Loucy (cell line): Measurements from ENCODE around the gene SLC35F6.

Source experiments
- H2AFZ ChIP-seq: fragments of 200-600 bp; sonication (generic); 2 replicates; pipeline ENCODE4 v1.6.0; 2016; ENCODE audit warnings: antibody characterized with exemption, mild to moderate bottlenecking, low read length, moderate library complexity
- H3F3A ChIP-seq: fragments of 200-600 bp; 2 replicates; pipeline ENCODE4 v1.6.0; 2016; ENCODE audit warnings: antibody characterized with exemption, low read depth, mild to moderate bottlenecking
- H3K27me3 ChIP-seq: fragments of 200-600 bp; sonication (generic); 2 replicates; pipeline ENCODE4 v1.6.1; 2014; ENCODE audit warnings: low read length, mild to moderate bottlenecking; ENCODE audit not compliant: insufficient read depth, poor library complexity, severe bottlenecking
- H3K36me3 ChIP-seq: fragments of 200-600 bp; sonication (generic); 2 replicates; pipeline ENCODE4 v1.6.1; 2016; ENCODE audit warnings: low read length; ENCODE audit not compliant: insufficient read depth
- H3K4me1 ChIP-seq: fragments of 200-600 bp; sonication (generic); 2 replicates; pipeline ENCODE4 v1.5.1; 2014; ENCODE audit warnings: low read length, mild to moderate bottlenecking; ENCODE audit not compliant: insufficient read depth, poor library complexity, severe bottlenecking
- H3K4me2 ChIP-seq: fragments of 200-600 bp; sonication (generic); 2 replicates; pipeline ENCODE4 v1.6.0; 2014; ENCODE audit warnings: antibody characterized with exemption, low read length, low read depth, mild to moderate bottlenecking; ENCODE audit not compliant: poor library complexity, severe bottlenecking
- H3K4me3 ChIP-seq: fragments of 200-600 bp; sonication (generic); 2 replicates; pipeline ENCODE4 v1.5.1; 2014; ENCODE audit warnings: low read length, mild to moderate bottlenecking, mixed read lengths; ENCODE audit not compliant: poor library complexity, severe bottlenecking
- H3K79me2 ChIP-seq: fragments of 200-600 bp; sonication (generic); 2 replicates; pipeline ENCODE4 v1.6.1; 2014; ENCODE audit warnings: low read length; ENCODE audit not compliant: insufficient read depth
- H3K9ac ChIP-seq: fragments of 200-600 bp; sonication (generic); 2 replicates; pipeline ENCODE4 v1.6.0; 2014; ENCODE audit warnings: mild to moderate bottlenecking, low read depth, low read length, moderate library complexity; ENCODE audit not compliant: poor library complexity, severe bottlenecking
- H3K9me2 ChIP-seq: fragments of 200-600 bp; sonication (generic); replicated peaks from 2 replicates; pipeline ENCODE4 v1.6.1; 2016; ENCODE audit warnings: low read depth, low read length, mixed read lengths
- H3K9me3 ChIP-seq: fragments of 200-600 bp; sonication (generic); 2 replicates; pipeline ENCODE4 v1.6.1; 2014; ENCODE audit warnings: mild to moderate bottlenecking, antibody characterized with exemption, low read length, low read depth; ENCODE audit not compliant: insufficient read depth
- H4K20me1 ChIP-seq: fragments of 200-600 bp; sonication (generic); 2 replicates; pipeline ENCODE4 v1.6.0; 2014; ENCODE audit warnings: antibody characterized with exemption, low read length, mild to moderate bottlenecking; ENCODE audit not compliant: insufficient read depth, poor library complexity, severe bottlenecking
- EZH2phosphoT487 ChIP-seq: fragments of 200-600 bp; IDR thresholded peaks from 2 replicates; pipeline ENCODE4 v1.6.1; 2018; ENCODE audit warnings: antibody characterized with exemption, mild to moderate bottlenecking, moderate library complexity, borderline replicate concordance
- TF ChIP-seq, protein P1 (sequence below): fragments of 200-600 bp; sonication (generic); conservative IDR thresholded peaks from 2 replicates; pipeline ENCODE4 v1.5.1; 2014; ENCODE audit warnings: mild to moderate bottlenecking, antibody characterized with exemption, low read length

SLC35F6 gene

DNA sequence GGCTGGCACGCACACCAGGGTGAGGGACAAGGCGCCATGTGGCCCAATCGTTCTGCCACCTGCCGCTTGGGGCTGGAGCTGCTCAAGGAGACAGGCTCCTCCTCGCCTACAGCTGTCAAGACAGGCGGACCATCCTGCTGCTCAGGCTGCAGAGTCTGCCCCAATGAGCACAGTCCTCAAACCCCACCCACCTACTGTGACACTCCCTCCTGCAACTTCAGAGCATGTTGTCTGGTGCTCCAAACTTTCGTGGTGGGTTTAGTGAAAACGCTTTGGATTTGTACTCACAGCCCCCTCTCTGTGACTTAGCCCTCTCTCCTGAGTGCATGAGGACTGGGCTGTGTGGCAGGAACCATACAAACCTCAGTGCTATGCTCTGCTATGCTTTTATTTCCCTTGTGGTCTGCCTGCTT, 23.2 kb upstream of the SLC35F6 start:
- peak overlapping the region; percentile 22 for H3K4me3 ChIP-seq
- TF ChIP-seq EZH2phosphoT487: no peak
- TF ChIP-seq, protein P1, sequence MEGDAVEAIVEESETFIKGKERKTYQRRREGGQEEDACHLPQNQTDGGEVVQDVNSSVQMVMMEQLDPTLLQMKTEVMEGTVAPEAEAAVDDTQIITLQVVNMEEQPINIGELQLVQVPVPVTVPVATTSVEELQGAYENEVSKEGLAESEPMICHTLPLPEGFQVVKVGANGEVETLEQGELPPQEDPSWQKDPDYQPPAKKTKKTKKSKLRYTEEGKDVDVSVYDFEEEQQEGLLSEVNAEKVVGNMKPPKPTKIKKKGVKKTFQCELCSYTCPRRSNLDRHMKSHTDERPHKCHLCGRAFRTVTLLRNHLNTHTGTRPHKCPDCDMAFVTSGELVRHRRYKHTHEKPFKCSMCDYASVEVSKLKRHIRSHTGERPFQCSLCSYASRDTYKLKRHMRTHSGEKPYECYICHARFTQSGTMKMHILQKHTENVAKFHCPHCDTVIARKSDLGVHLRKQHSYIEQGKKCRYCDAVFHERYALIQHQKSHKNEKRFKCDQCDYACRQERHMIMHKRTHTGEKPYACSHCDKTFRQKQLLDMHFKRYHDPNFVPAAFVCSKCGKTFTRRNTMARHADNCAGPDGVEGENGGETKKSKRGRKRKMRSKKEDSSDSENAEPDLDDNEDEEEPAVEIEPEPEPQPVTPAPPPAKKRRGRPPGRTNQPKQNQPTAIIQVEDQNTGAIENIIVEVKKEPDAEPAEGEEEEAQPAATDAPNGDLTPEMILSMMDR: peak; percentile 59
- no peak overlapping the region for H2AFZ ChIP-seq
- H3K9ac ChIP-seq: no peak overlapping the region
- H3K9me2 ChIP-seq: no peaks in the 10 kb centered on the region
- no peaks in the 10 kb centered on the region for H4K20me1 ChIP-seq
- H3K36me3 ChIP-seq: no peaks in the 10 kb centered on the region
- no peaks in the 10 kb centered on the region for H3K79me2 ChIP-seq
- no peaks in the 10 kb centered on the region for H3K9me3 ChIP-seq
- peaks cover 16% of the 10 kb centered on the region for H3K4me1 ChIP-seq
- no peaks in the 10 kb centered on the region for H3K27me3 ChIP-seq
- peak overlapping the region; percentile 70 for H3K4me2 ChIP-seq
- no peaks in the 10 kb centered on the region for H3F3A ChIP-seq

DNA sequence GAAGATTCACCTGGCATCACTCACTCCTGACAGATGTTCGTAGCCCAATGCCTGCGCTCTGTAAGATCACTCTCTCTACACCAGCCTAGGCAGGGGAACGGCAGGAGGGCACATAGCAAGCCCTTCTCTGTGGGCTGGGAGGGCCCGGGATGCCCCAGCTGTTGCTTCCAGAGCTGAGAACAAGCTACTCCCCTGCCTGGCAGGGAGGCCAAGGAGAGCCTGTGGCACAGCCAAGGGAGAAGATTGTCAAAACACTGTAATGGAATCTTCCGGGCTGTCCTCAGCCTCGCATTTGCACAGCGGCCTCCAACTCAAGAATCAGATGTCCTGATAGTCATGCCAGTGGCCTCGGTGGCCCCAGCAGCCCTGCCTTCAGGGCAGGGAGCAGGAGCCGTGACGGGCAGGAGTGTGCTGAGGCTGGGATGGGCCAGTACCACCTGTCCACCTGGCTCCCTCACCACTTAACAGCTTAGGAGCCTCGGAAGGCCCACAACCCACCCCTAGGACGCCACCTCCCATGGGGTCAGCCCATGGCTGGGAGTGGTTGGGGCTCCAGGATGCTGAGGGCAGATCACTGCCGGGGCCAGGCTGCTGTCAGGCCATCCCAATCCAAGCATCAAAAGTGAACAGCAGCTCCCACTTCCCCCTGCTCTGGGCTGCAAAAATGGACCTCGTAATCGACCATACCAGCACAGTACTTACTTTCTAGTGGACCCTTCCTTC, 21.9 kb upstream of the SLC35F6 start:
- Histone ChIP-seq H3K9ac (no peak overlapping the region), H3K9me2 (no peaks in the 10 kb centered on the region), H3K27me3 (no peaks in the 10 kb centered on the region), H3K4me2 (no peak overlapping the region), H2AFZ (no peak overlapping the region), H3K79me2 (no peaks in the 10 kb centered on the region), H3F3A (no peaks in the 10 kb centered on the region), H3K36me3 (no peaks in the 10 kb centered on the region), H3K4me3 (no peak overlapping the region), H4K20me1 (no peaks in the 10 kb centered on the region), H3K9me3 (no peaks in the 10 kb centered on the region), H3K4me1 (peaks cover 16% of the 10 kb centered on the region)
- TF ChIP-seq, protein P1: no peak
- TF ChIP-seq EZH2phosphoT487: no peak

DNA sequence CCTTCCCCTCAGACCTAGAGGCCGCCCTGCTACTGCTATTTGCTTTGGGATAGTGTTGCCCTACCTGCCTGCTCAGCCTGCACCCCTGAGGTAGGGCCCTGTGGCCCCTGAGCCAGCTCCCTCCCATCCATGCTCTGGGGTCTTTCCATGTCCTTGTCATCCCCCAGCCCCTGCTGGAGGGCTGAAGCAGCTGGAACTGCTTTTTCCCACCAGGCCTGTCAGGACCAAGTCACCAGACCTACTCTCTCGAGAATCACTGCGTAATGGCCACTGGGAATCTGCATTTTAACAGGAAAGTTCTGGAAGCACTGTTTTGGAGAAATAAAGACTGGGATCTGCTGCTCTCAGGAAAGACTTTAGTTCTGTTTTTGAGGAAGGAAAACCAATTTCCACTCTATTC, 20.2 kb upstream of the SLC35F6 start:
- TF ChIP-seq, protein P1: no peak
- no peak for TF ChIP-seq EZH2phosphoT487
- H3K4me2 ChIP-seq: no peak overlapping the region
- H3K4me3 ChIP-seq: no peak overlapping the region
- H3K27me3 ChIP-seq: no peaks in the 10 kb centered on the region
- no peaks in the 10 kb centered on the region for H4K20me1 ChIP-seq
- H3K9me3 ChIP-seq: no peaks in the 10 kb centered on the region
- H3K36me3 ChIP-seq: no peaks in the 10 kb centered on the region
- H3K9me2 ChIP-seq: no peaks in the 10 kb centered on the region
- peaks cover 16% of the 10 kb centered on the region for H3K4me1 ChIP-seq
- no peaks in the 10 kb centered on the region for H3K79me2 ChIP-seq
- H3K9ac ChIP-seq: no peak overlapping the region
- H3F3A ChIP-seq: no peaks in the 10 kb centered on the region
- no peak overlapping the region for H2AFZ ChIP-seq
